IPS-NIHi7 (cell line): Measurements from ENCODE around the gene AFF3.

Experiments used
- DNase-seq: peaks from one replicate; pipeline ENCODE4 v3.0.0; 2012; ENCODE audit warnings: mixed read lengths; ENCODE audit errors: extremely low spot score

Gene AFF3

GRCh38 chr2:100041946-100042345 lies 100.4 kb downstream of the AFF3 start:
- DNase-seq = no peak

- no peak for DNase-seq
These were observed 101.0 kb downstream of the AFF3 start for GRCh38 chr2:100041385-100041784.

- DNase-seq = no peak
These were observed 101.5 kb downstream of the AFF3 start for GRCh38 chr2:100040906-100041305.

GRCh38 chr2:100039291-100039980 lies 103.0 kb downstream of the AFF3 start:
- no peak for DNase-seq

GRCh38 chr2:100038011-100038410 lies 104.4 kb downstream of the AFF3 start:
- DNase-seq = peak; percentile 51

- DNase-seq = no peak
These were observed 105.6 kb downstream of the AFF3 start for GRCh38 chr2:100036793-100037192.

GRCh38 chr2:100036026-100036425 lies 106.4 kb downstream of the AFF3 start:
- no peak for DNase-seq

GRCh38 chr2:100034431-100034830 lies 108.0 kb downstream of the AFF3 start:
- no peak for DNase-seq

GRCh38 chr2:100033976-100034375 lies 108.4 kb downstream of the AFF3 start:
- no peak for DNase-seq

GRCh38 chr2:100031604-100032003 lies 110.8 kb downstream of the AFF3 start:
- DNase-seq = no peak

GRCh38 chr2:100029460-100029859 lies 112.9 kb downstream of the AFF3 start:
- no peak for DNase-seq

GRCh38 chr2:100021791-100022340 lies 120.5 kb downstream of the AFF3 start:
- no peak for DNase-seq

GRCh38 chr2:100019499-100019898 lies 122.9 kb downstream of the AFF3 start:
- no peak for DNase-seq

GRCh38 chr2:100018341-100019193 lies 123.8 kb downstream of the AFF3 start:
- DNase-seq = no peak

GRCh38 chr2:100017633-100018032 lies 124.8 kb downstream of the AFF3 start:
- no peak for DNase-seq

GRCh38 chr2:100016756-100017155 lies 125.6 kb downstream of the AFF3 start:
- DNase-seq = no peak

- no peak for DNase-seq
These were observed 126.5 kb downstream of the AFF3 start for GRCh38 chr2:100015849-100016248.

GRCh38 chr2:100013892-100014677 lies 128.3 kb downstream of the AFF3 start:
- DNase-seq = peak; percentile 70

GRCh38 chr2:100012561-100012960 lies 129.8 kb downstream of the AFF3 start:
- DNase-seq = no peak

- no peak for DNase-seq
These were observed 131.1 kb downstream of the AFF3 start for GRCh38 chr2:100011272-100011731.

GRCh38 chr2:100010606-100011005 lies 131.8 kb downstream of the AFF3 start:
- no peak for DNase-seq

GRCh38 chr2:100009743-100010142 lies 132.6 kb downstream of the AFF3 start:
- no peak for DNase-seq
